ENCODE data around the gene PRRT1B. TPM values are rescaled to one million over a fixed set of nuclear protein-coding genes. Genes with fewer than 3 reads are reported as not detected.

PRRT1B gene
- total RNA-seq (not detected in 2 replicates), polyA plus RNA-seq (not detected in 2 replicates), polyA minus RNA-seq (not detected in 2 replicates)
- total RNA-seq (2013): not detected

GRCh38 chr9:131545003-131545785, at the start of gene PRRT1B:
Gene PRRT1B, plus strand, starts transcription at chr9:131545523. Its CDS starts 93 bp downstream, at chr9:131545616.
- Mint-ChIP-seq H3K27me3 (peaks cover 42% of the 10 kb centered on the region), H3K27ac (no peak within 1 kb of the TSS)

More at GRCh38 chr9:131545003-131545785, at the start of gene PRRT1B:
- no peak for DNase-seq
- no peak for TF ChIP-seq EZH2 (IDR thresholded peaks at IDR 0.05; ENCODE audit: borderline replicate concordance, insufficient read depth, low read depth, low read length, poor library complexity, severe bottlenecking)
- no peak for TF ChIP-seq CTCF (IDR thresholded peaks at IDR 0.05)
- POLR2A ChIA-PET: interaction anchor here (0.5 kb wide), 1 partner anchor 834 kb away, joined by 5 read pairs; no protein-coding TSS in a partner anchor
- Mint-ChIP-seq H3K9me3 (ENCODE audit: insufficient read depth) (peaks cover 10% of the 10 kb centered on the region), H3K4me3 (no peak within 1 kb of the TSS), H3K4me1 (peaks cover 11% of the 10 kb centered on the region)
- Histone ChIP-seq H3K4me3 (ENCODE audit: control extremely low read depth in 1 of 5, extremely low read depth in 1 of 5, insufficient read depth in 1 of 5, low read depth in 2 of 5, low read length in 4 of 5) (no peak within 1 kb of the TSS), H3K9me3 (ENCODE audit: control extremely low read depth in 1 of 3, control insufficient read depth in 2 of 3, insufficient read depth in 1 of 3, low read length in 2 of 3) (peaks cover 2 to 54% (median 23%) of the 10 kb centered on the region in 3 donors), H3K79me2 (ENCODE audit: control insufficient read depth, insufficient read depth, low read length) (no peaks in the 10 kb centered on the region), H3K27me3 (replicated peaks in 1 of 4; ENCODE audit: control extremely low read depth in 1 of 4, control insufficient read depth in 3 of 4, insufficient read depth in 4 of 4, low read length in 3 of 4) (peaks cover 0 to 40% (median 13%) of the 10 kb centered on the region in 4 experiments), H4K20me1 (ENCODE audit: control insufficient read depth, insufficient read depth, low read length, poor library complexity, severe bottlenecking) (no peaks in the 10 kb centered on the region), H3K27ac (ENCODE audit: low read length in 2 of 2) (no peak within 1 kb of the TSS), H3K9ac (ENCODE audit: low read length) (peak within 1 kb of the TSS; percentile 19), H3K4me2 (replicated peaks; ENCODE audit: low read depth, low read length, poor library complexity, severe bottlenecking) (peak within 1 kb of the TSS; percentile 66), H3K4me1 (ENCODE audit: control insufficient read depth in 2 of 2, insufficient read depth in 2 of 2, low read length in 2 of 2) (peaks cover 15 to 16% of the 10 kb centered on the region in 2 donors), H3K36me3 (replicated peaks in 1 of 2; ENCODE audit: control extremely low read depth in 1 of 2, control insufficient read depth in 1 of 2, extremely low read depth in 1 of 2, insufficient read depth in 2 of 2, low read length in 1 of 2) (no peaks in the 10 kb centered on the region), H2AFZ (ENCODE audit: insufficient read depth, low read depth, low read length, poor library complexity, severe bottlenecking) (no peak within 1 kb of the TSS)
- no peak for ATAC-seq (ENCODE audit: low read depth)
- intact Hi-C loops (cut with micrococcal nuclease): no loop called here
- CTCF ChIA-PET: no interaction called here
- 37% methylated on average over 46 of the region's 50 CpGs for WGBS (ENCODE audit: insufficient coverage)
